ENCODE data around the gene GSTCD.

GSTCD gene

DNA sequence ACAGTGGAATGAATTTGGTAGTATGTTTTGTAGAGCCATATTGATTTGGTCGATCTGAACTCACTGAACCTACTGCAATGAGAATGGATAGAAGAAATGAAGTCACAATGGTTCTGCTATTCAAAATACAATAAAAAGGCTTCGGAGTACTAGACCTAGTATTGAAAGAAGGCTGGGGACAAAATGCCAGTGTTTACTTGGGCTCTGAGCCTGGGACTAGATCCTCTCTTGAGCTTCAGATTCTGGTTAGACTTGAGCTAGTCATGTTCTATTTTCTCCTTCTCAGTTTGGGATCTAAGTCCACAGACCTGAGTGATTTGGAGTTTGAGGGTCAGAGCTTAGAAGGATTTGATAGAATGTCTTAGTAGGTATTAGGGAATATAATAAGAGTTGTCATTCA is 10.0 kb upstream of the GSTCD start:
- TF ChIP-seq CTCF (IDR thresholded peaks at IDR 0.05; ENCODE audit: borderline replicate concordance, insufficient read depth, low read depth, low read length): no peak
- H3K4me3 ChIP-seq (ENCODE audit: low read depth, low read length): no peak overlapping the region

DNA sequence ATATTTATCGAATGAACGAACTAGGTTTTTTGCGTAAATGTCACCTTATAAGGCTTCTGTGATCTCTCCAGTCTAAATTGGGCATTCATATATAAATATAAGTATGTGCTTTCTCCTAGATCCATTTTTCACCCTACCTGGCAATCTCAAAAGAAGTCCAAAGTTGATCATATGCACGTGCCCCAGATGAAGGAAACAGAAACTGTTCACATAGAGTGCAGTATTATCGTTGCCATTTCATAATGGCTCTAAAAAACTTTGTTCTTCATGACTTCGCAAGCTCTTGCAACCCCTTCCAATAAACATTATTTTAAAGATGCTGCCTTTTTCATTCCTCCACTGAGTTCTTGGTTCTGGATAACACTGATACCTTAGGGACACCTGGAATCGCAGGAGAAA is 803 bp upstream of the GSTCD start:
- peak overlapping the region; percentile 94 for H3K4me3 ChIP-seq (ENCODE audit: low read depth, low read length)
- TF ChIP-seq CTCF (IDR thresholded peaks at IDR 0.05; ENCODE audit: borderline replicate concordance, insufficient read depth, low read depth, low read length): no peak

DNA sequence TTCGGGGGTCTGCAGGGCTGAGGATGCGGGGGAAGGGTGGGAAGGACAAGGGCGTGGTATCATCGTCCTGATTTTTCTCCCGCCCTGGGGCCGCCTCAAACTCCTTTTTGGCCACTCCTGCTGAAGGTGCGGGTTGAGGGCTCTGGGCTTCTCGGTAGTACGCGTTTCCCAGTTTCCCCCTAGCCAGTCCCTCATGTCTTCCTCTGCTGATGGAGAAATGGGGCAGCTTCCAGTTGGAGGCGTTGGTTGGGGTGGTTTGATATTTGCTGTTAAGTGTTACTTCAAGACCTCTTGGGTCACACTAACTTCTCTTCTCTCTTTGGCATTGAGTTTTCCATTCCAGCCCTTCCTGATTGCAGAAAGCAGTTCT is 482 bp downstream of the GSTCD start:
- TF ChIP-seq CTCF (IDR thresholded peaks at IDR 0.05; ENCODE audit: borderline replicate concordance, insufficient read depth, low read depth, low read length): no peak
- peak overlapping the region; percentile 94 for H3K4me3 ChIP-seq (ENCODE audit: low read depth, low read length)

- TF ChIP-seq CTCF (IDR thresholded peaks at IDR 0.05; ENCODE audit: borderline replicate concordance, insufficient read depth, low read depth, low read length): no peak
- no peak overlapping the region for H3K4me3 ChIP-seq (ENCODE audit: low read depth, low read length)
Observed at GRCh38 chr4:105710012-105710600, 1.5 kb downstream of the GSTCD start.

DNA sequence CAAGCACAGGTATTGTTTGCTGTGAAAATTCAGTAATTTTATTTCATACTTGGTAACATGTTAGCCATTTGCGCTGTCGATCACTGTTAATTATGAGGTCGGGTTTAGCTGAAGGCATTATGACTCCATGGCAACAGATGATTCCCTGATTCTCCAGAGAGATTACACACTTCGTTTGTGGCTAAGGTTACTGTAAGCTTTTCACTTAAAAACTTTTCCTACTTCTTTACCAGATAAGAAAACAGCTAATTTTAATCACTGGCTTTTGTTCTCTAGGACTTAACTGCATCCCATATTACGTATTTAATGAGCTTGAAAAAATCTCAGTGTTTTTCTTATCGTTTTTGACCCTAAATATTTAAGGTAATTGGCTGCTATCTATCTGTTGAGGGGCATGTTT is 2.1 kb downstream of the GSTCD start:
- H3K4me3 ChIP-seq (ENCODE audit: low read depth, low read length): no peak overlapping the region
- no peak for TF ChIP-seq CTCF (IDR thresholded peaks at IDR 0.05; ENCODE audit: borderline replicate concordance, insufficient read depth, low read depth, low read length)

DNA sequence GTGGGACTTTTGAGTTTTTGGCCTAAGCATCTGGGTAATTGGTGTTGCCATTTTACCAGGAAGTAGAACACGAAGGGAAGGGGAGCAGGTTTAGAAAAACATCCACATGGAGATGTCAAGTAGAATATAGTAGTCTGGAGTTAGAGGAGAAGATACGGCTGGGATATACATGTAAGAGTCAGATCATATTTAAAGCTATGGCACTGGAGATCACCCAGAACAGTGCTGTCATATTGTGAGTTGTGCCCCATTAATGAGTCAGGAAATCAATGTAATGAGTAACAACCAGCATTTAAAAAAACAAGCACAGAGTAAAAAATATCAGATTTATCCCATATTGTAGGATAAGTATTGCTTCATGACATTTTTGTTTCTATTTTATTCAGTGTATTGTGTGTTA is 4.2 kb downstream of the GSTCD start:
- no peak overlapping the region for H3K4me3 ChIP-seq (ENCODE audit: low read depth, low read length)
- no peak for TF ChIP-seq CTCF (IDR thresholded peaks at IDR 0.05; ENCODE audit: borderline replicate concordance, insufficient read depth, low read depth, low read length)

DNA sequence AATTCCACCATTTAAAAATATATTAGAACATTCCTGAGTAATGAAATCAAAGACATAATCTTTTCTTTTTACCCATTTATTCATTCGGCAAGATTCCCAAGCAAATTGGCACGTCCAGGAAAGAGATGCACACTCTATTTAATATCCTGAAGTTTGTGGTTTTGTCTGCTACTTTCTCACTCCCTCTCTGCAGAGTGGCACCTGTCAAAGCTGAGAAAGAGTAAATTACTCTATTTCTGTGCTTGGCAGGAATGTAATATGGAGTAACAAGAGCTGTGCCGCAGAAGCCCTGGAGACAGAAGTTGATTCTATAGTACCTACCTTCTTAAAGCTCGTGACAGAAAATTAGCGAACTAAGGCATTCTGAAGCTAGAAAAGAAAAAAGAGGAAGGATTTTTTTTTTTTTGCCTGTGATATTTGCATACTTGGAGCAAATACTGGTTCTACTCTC is 5.5 kb downstream of the GSTCD start:
- no peak for TF ChIP-seq CTCF (IDR thresholded peaks at IDR 0.05; ENCODE audit: borderline replicate concordance, insufficient read depth, low read depth, low read length)
- peak overlapping the region; percentile 21 for H3K4me3 ChIP-seq (ENCODE audit: low read depth, low read length)

Data from GM12875 (cell line).